Stimulated activated CD4-positive, alpha-beta T cell treated with anti-CD3 and anti-CD28 coated beads, TNF-alpha, amount 100 ng/mL, for 48 hours (primary cell): Measurements from ENCODE around the gene GMPPA.

Experiments used
- DNase-seq, 3 donors: peaks; one replicate each; pipeline ENCODE4 v3.0.0-alpha.2; 2020; ENCODE audit warnings: low read depth in 3 of 3

The GMPPA gene

DNA sequence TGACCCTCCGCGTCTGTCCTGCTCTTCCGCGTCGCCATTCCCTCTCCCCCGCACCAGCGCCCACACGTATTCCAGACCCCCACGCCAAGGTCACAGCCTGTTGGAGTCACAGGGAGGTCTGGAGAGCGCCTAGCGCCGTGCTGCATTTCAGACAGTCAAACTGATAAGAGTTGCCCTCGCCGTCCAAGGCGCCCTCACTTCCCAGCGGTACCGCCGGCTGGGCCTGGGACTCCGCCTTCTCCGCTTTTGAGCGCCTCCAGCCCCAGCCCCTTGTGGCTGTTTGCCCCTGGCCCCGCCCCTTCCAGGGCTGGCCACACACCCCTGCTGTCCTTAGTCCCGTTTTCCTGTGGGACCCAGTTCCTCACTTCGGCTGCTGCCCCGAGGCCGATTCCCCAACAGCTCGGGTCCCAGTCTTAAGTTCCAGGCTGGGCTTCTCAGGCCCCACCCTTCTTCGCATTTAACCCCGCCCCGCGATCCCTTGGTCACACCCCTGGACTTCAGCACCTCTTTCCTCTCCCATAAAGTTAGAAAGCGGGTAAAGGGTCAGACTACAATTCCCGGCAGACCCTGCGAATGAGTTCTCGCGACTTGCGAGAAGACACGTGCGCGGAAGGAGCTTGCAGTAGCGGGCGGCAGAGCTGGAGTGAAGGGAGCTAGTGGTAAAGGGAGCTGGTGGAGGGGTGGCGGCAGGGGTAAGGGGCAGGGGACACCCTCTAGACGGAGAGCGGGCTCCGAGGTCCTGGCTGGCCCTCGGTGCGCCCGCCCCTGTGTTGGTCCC is at the start of gene GMPPA:
TSS of gene GMPPA (plus strand) at position 612 of the 778 bp plus-strand sequence. CDS start 1,085 bp downstream, outside the sequence.
- peak; percentile 84 to 89 (median 88) for DNase-seq

DNA sequence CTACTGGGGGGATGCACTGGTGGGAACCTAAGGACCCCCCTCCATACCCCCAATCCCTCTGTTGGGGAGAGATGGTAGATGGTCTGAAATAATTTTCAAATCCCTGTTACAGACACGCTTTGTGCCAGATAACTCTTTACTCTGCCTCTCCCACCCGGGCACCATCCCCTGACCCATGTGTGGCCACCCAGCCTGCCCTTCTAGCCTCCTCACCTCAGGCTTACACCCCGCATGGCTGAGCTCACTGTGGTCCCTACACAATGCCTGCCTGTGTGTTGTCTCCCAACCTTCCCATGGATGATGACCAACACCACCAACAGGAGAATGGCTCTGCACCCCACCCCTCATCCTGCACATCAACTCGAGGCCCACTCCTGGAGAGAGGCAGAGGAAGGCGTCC is 49.1 kb upstream of the GMPPA start:
- DNase-seq, result no peak

DNA sequence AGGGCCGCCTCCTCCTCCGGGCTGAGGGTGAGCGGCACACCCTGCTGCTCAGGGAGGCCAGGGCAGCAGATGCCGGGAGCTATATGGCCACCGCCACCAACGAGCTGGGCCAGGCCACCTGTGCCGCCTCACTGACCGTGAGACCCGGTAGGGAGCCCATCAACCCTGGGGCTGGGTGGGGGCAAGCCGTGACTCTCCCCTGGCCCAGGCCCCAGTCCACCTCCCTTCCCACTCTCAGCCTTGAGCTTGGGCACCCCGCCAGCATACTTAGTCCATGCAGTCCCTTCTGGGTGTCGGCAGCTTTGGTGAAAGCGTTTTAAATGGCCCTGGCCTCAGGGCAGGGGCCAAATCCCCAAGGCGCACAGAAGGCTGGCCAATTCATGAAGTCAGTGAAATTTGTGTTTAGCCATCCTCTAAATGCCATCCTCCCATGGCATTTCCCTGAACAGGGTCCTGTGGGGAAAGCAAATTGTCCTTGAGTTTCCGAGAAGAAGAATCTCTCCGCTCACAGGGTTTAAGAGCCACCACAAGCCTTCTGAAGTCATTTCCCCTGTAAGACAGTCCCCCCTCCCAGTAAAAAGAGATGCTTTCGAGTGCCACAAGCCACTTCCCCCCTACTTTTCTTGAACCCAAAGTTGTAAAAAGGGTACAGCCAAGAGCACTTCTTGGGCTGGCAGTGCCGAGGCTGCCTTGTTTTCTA is 46.9 kb upstream of the GMPPA start:
- DNase-seq, result no peak

DNA sequence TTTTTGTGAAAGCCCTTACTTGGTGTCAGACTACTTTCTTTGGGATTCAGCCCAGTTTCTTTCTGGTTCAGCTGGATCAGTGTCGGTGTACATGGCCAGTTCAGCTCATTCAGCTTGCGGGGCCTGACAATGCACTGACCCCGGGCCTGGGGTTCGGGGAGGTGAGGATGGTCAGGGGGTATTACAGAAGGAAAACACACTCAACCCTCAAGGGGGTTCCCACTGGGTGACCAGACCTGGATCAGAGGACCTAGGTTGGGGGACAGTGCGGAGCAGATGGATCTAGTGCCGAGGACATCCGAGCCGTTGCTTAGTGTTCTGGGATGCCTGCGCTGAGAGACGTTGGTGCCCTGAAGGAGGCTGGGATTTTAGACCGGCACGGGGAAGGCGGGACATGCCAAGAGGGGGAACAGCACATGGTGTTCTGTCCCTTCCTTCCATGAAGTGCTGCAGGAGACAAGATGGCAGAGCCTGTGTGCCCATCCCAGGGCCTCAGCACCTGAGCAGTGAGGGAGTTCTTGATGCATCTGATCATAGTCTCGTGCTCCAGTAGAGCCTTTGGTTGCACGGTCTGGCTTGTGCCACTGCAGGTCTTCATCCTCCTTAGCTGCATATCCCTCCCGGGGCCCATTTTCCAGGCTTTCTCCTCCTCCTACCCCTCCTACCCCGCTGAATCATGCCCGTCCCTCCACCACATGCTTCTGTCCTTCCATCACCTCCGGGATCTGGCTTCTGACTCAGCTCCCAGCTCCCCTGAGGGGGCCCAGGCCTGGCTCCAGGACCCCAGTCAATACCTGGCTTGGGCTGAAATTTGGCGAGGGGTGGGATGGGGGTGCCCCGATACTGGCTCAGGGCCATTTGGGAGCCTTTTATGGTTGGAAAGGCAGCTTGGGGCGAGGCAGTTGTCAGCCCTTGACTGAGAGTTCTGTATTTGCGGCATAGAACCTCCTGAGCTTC is 46.1 kb upstream of the GMPPA start:
- DNase-seq, result no peak

DNA sequence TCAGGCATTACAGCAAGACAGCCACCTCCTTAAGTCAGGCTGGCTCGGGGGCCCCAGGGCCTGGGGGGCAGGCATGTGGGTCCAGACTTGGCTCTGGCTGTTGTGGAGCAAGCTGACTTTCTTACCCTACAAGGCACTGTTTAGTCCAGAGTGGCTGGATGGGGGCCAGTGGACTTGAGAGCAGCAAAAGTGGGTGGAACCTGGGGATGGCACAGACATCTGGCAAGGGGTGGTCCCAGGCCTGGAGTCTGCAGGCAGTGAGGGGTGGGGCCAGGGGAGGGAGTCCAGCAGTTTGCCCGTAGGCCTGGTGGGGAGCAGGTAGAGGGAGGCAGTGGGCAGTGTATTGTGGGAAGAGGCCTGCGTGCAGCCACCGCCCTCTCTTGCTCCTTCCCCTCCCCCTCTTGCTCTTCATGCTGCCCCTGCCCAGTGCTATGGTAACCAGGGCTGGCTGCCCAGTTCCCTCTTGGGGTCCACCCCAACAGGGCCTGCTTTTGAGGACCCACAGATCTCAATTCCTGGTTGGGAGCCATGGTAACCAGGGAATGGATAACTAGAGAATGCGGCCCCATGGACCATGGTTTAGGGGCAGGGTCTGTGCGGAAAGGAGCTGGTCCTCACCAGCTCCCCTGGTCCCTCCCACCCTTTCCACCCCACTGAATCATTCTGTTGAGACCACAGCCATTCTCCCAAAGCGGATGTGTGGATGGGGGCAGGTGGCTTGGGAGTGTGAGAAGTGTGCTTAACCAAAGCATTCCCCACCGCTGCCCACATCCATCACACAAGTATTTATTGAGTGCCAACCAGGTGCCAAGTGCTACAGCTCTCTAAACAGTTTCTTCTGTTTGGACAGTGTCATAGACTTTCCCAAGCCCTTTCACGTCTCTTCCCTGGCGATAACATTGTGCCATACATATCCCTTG is 44.8 kb upstream of the GMPPA start:
- no peak for DNase-seq

DNA sequence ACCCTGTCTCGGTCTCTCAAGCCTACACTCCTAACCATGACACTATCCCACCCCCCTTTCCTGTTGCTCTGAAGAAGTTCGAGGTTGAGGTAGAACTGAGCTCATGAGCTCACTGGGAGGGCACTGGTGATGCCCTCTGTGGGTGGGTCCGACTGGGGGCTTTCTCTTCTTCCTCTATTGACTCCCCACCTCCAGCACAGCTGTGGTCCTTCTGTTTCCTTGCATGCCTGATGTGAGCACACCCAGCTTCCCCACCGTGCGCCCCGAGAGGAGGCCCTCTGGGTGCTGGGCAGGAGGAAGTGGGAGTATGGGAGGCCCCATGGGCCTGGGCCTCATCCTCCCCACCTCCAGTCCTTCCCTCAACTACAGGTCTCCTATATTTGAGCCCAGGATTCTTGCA is 43.1 kb upstream of the GMPPA start:
- DNase-seq, result no peak

DNA sequence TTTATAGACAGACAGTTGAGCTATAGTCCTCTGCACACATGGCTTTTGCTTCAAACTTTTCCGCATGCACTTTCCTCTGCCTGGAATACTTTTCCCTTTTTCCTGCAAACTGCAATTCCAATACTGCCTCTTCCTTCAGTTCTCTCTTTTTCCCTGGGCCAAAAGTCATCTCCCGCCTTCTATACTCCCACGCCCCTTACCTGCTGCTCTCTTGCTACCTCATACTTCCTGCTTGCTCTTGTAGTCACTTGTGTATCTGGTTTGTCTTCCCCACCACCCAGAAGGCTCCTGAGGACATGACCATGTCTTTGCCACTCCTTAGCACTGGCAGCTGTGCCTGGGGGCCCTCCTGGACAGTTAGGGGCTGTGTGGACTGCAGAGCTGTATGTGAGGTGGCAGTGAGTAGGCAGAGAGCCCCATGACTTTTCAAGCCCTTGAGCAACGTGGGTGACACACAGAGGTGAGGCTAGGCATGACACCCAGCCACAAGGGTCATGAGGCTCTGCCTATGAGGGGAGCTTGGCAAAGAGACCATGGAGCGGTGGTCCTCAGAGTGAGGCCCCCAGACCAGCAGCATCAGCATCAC is 40.8 kb upstream of the GMPPA start:
- DNase-seq, result no peak

DNA sequence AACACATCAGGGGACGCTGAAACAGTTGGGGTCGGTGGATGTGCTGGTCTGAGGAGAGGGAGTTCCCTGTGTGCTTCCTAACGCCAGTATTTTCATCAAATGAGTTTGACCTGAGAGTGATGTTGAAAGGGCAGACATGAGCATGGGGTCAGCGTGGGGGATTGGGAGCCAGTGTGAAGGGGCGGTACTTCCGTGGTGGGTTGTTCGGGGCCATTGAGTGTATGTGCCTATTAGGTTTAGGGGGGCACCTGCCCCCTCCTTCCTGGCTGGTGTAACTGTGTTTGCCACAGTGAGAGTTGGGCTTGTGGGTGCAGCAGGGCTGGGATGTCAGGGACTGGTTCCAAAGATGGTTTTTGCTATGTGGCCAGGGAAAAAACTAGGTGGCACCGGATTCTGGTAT is 39.7 kb upstream of the GMPPA start:
- DNase-seq, result no peak

DNA sequence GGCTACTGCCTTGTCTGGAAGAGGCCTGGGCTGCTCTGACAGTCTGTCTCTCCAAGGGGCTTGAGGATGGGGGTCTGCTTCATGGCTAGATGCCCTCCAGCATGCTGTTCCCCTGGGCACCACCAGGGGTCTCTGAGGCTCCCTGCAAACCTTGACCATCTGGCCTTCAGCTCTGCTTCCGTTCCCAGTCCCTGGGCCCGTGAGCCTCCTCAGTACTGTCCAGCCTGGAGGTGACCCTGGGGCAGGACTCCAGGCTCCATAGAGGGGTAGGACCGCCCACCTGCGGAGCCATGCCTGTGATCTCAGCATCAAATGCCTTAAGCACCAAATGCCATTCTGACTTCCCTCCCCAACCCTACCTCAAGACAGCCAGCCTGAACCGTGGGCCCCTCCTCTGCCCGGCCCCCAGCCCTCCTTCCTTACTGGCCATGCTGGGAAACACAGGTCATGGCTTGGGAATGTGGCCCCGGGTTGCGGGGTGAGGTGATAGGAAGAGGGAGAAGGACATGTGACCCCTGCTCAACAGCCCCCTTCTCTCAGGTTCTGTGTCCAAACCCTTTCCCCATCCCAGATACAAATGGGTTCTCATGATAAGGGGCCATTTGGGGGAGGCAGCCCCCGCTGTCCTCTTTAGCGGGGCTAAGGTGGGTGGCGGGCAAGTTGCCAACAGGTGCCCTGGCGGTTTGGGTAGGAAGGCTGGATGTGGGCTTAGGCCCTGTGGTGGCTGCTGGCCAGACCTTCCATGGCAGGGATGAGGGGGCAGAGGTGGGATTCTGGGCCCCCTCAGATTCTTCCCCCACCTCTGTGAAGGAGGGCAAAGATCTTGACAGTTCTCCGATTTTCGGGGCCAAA is 39.0 kb upstream of the GMPPA start:
- DNase-seq, result peak in 2 of 3 donors; percentile 21 to 32

DNA sequence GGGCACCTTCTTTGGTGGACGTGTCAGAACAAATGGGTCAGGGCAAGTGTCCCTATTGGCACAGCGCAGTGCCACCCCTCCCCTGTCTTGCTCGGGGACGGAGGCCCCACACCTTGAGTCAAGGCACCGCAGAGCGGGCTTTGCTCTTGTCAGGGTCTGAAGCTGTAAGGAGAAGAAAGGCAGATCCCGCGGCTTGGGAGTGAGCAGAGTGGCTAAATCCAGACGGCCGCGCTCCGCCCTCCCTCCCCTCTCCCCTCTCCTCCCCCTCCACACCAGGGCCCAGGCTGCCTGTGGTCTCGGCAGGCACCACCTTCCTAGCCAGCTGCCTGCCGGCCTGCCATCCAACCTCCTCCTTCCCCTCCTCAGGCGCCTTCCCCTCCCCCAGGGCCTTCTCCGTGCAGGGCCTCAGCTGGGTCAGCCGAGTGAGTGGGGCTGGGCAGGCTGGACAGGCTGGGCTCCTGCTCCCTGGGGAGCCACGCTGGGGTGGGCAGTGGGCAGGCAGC is 38.2 kb upstream of the GMPPA start:
- DNase-seq, result no peak

DNA sequence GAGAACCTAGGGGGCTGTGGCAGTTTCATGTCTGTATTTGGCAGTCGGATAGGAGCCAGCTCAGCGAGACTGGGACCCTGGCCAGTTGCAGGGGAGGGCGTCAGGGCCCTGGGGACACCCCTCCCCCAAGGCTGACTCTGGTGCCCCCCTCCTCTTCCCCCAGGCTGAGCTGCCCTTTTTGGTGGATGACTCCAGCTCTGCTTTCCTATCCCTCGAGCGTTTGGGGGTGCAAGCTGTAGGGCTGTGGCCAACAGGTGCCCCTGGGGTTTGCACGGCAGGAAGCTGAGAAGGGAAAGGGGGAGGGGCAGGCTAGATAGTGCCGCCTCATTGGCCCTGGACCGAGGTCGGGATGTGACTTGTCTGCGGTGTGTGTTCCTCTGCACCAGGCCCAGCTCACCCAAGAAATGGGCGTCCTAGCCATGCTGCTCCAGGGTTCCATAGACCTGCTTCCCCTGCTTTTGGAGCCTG is 37.6 kb upstream of the GMPPA start:
- no peak for DNase-seq

DNA sequence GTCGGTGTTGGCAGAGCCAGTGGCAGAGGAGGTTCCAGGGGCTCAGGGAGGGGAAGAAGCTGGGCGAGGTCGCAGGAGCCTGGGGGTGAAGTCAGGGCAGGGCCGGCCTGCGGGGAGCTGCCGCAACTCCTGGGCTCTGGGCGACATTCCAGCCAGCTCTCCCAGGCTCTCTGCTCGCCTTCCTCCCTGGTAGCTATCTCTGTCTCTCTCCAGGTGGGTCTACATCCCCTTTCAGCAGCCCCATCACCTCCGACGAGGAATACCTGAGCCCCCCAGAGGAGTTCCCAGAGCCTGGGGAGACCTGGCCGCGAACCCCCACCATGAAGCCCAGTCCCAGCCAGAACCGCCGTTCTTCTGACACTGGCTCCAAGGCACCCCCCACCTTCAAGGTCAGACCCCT is 37.0 kb upstream of the GMPPA start:
- DNase-seq, result no peak

DNA sequence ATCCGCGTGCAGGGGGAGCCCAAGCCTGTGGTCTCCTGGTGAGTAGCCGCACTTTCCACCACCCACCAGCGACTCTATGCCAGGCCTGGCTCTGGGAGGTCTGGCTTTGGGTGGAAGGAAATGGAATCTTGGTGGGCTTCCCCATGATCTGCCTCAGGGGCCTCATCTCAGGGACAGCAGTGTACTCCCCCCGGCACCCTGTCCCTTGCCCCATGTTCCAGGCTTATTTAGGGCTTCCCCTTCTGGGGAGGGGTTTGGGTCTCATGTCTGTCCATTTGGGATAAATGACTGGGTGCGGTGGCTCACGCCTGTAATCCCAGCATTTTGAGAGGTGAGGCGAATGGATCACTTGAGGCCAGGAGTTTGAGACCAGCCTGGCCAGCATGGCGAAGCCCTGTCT is 36.3 kb upstream of the GMPPA start:
- DNase-seq, result no peak

DNA sequence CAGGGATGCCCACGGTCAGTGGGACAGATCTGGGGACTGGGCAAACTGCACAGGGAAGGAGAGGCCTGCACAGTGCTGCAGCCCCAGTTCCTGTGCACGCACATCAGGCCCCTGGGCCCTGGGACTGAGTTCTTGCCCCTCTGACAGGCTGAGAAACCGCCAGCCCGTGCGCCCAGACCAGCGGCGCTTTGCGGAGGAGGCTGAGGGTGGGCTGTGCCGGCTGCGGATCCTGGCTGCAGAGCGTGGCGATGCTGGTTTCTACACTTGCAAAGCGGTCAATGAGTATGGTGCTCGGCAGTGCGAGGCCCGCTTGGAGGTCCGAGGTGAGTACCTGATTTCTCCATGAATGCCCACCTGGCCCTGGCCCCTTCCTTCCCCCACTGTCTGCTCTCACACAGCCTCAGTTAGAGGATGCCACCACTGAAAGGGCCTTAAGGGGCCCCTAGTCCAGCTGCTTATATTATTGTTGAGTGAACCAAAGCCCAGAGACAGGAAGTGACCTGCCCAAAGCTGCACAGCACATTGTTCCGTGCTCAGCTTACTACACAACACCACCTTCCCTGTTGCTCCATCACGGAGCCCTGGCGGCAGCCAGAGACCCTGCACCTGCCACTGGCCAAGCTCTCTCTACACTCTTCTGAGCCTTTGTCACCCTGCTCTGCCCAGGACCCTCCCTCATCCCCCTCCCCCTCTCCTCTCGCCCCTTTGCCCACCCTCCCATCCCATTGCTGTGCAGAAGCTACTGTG is 34.2 kb upstream of the GMPPA start:
- no peak for DNase-seq

DNA sequence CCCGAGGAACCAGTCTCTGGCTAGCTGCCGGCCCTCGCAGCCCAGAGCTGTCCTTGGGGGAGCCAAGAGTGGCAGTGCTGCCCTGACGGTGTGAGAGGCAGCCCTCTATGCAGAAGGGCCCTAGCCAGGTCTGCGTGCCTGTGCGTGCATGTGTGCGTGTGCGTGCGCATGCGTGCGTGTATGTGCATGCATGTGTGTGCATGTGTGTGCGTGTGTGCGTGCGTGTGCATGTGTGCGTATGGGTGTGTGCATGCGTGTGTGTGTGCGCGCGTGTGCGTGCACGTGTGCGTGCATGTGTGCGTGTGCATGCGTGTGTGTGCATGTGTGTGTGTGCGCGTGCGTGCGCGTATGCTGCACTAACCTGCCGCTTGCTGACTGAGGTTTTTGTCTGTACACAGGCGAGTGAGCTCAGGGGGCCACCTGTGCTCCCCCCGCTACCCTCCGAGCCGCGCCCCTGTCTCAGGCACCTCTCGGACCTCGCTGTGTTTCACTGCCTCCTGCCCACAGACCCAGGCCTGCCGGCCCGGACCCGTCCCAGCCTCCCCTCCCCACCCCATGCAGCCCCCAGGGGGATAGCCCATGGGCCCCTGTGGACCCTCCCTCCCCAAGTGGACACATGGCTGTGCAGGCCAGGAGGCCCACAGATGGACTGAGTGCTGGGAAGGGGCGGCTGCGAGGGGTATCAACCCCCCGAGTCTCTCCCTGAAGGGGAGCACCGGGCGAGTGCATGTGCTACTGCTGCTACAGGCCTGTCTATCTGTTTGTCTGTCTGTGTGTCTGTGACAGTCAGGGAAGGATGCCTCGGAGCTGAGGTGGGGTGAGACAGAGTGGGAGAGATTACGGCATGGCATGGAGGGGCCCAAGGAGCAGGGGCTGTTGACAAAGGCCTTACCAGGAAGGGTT is 32.8 kb upstream of the GMPPA start:
- DNase-seq, result no peak

DNA sequence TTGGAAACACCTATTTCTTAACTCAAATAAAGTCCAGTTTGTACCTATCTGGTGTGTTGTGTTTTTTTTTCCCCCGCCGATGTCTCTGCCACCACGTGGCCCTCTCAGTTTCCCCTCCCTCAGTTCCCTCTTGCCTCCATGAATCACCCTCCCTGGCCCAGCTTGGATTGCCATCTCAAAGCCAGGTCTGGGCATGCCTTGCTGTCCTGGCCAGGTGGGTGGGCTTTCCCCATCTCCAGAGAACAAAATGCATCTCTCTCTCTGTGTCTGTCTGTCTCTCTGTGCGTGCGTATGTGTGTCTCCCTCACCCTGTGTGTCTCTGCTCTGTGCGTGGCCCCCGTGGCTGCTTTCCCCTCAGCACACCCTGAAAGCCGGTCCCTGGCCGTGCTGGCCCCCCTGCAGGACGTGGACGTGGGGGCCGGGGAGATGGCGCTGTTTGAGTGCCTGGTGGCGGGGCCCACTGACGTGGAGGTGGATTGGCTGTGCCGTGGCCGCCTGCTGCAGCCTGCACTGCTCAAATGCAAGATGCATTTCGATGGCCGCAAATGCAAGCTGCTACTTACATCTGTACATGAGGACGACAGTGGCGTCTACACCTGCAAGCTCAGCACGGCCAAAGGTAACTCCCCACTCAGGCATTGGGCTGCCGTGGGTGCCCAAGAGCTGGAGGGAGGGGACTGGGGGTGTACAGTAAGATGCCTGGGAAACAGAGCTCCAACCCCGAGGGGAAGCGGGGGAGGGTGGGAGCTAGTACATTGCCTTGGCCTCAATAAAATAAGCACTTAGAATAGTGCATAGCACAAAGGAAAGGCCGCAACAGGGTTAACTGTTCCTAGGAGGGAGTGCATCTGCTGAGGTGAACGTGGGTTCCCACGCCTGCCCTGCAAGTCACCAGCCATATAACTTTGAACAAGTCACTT is 31.6 kb upstream of the GMPPA start:
- DNase-seq, result no peak

DNA sequence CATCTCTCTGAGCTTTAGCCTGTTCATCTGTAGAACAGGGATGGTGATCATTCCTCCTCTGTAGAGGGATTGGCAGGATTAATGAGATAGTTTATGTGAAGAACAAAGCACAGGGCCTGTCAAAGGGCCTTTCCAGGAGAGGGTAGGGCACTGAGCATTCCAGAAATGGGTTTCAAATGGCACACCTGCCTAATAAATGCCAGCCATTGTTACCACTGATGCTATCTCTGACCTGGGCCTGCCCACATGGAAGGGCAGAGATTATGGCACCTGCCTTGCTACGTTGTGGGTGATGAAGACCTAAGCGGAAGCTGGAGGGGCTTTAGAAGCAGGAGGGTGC is 31.0 kb upstream of the GMPPA start:
- DNase-seq, result no peak
